K562 (cell line): ENCODE results near the gene C9orf50. TPM values are rescaled to one million over a fixed set of nuclear protein-coding genes. Genes with fewer than 3 reads are reported as not detected.

ENCODE experiments used
- ARID3A ChIP-seq: IDR thresholded peaks from 2 replicates; pipeline ENCODE4 v1.6.1; 2012; ENCODE audit warnings: low read depth, low read length, improper control_type of control experiment, borderline replicate concordance
- ARID3B ChIP-seq: fragments of 250-450 bp; sonication (Bioruptor Pico); IDR thresholded peaks from 2 replicates; pipeline ENCODE4 v1.4.0; 2020; ENCODE audit warnings: borderline replicate concordance
- ATF3 ChIP-seq, 2 experiments: fragments of 450-650 bp in 1 of 2; sonication (generic) in 1 of 2; formaldehyde crosslinking in 1 of 2; IDR thresholded peaks in 1 of 2; conservative IDR thresholded peaks in 1 of 2; 2 replicates each; pipeline versions ENCODE4 v1.6.1 to v1.8.1; 2016 to 2023; ENCODE audit warnings: mild to moderate bottlenecking in 2 of 2, moderate library complexity in 2 of 2, inconsistent platforms in 1 of 2, missing genetic modification reagents in 1 of 2
- ELK3 ChIP-seq: fragments of 450-650 bp; formaldehyde crosslinking; IDR thresholded peaks from 2 replicates; pipeline ENCODE4 v1.4.0; 2020; ENCODE audit warnings: mild to moderate bottlenecking
- HDAC1 ChIP-seq, 2 experiments: fragments of 450-650 bp; IDR thresholded peaks; 2 replicates each; pipeline ENCODE4 v1.6.1; 2016 to 2017; ENCODE audit warnings: inconsistent platforms in 1 of 2, mild to moderate bottlenecking in 1 of 2, moderate library complexity in 1 of 2
- JUND ChIP-seq, 2 experiments: IDR thresholded peaks; 2 replicates in 1 of 2; 3 replicates in 1 of 2; pipeline ENCODE4 v1.6.1; 2011; ENCODE audit warnings: borderline replicate concordance in 2 of 2, low read depth in 2 of 2, low read length in 2 of 2, improper control_type of control experiment in 1 of 2, missing biosample characterization in 1 of 2, missing genetic modification characterization in 1 of 2, missing genetic modification reagents in 1 of 2
- RBM14 ChIP-seq: fragments of 200-400 bp; formaldehyde crosslinking; IDR thresholded peaks from 2 replicates; pipeline ENCODE4 v1.6.1; 2018; ENCODE audit warnings: low read depth, mild to moderate bottlenecking, low read length, moderate library complexity, borderline replicate concordance; ENCODE audit not compliant: insufficient read depth
- SAP30 ChIP-seq: fragments of 200-600 bp; sonication (generic); IDR thresholded peaks from 2 replicates; pipeline ENCODE4 v1.6.1; 2012; ENCODE audit warnings: borderline replicate concordance, low read depth, mild to moderate bottlenecking, moderate library complexity, low read length, control low read depth, inconsistent platforms; ENCODE audit not compliant: insufficient read depth, poor library complexity, severe bottlenecking
- ZFX ChIP-seq: sonication (generic); formaldehyde crosslinking; IDR thresholded peaks from 2 replicates; pipeline ENCODE4 v1.8.0; 2022; ENCODE audit warnings: mild to moderate bottlenecking, missing genetic modification reagents, moderate library complexity
- ZNF263 ChIP-seq: sonication (generic); formaldehyde crosslinking; IDR thresholded peaks from 2 replicates; pipeline ENCODE4 v1.8.0; 2022; ENCODE audit warnings: mild to moderate bottlenecking, missing genetic modification reagents, borderline replicate concordance
- ZNF740 ChIP-seq, 3 experiments: fragments of 200-800 bp in 1 of 3; sonication (Bioruptor generic) in 1 of 3; sonication (generic) in 1 of 3; formaldehyde crosslinking in 1 of 3; IDR thresholded peaks; 2 replicates each; pipeline versions ENCODE4 v1.6.1 to v1.8.0; 2016 to 2022; ENCODE audit warnings: mild to moderate bottlenecking in 2 of 3, missing compliant biosample characterization in 2 of 3, missing genetic modification characterization in 2 of 3, missing genetic modification reagents in 1 of 3
- ZNF778 ChIP-seq: fragments of 450-650 bp; formaldehyde crosslinking; IDR thresholded peaks from 2 replicates; pipeline ENCODE4 v1.4.0; 2020; ENCODE audit warnings: mild to moderate bottlenecking, moderate library complexity
- polyA plus RNA-seq, 8 experiments: library from polyadenylated mRNA; depleted of rRNA in 4 of 8; stranded (reverse) in 5 of 8; unstranded in 3 of 8; fragments of >200 nt; fragmentation: Nextera tagmentation in 2 of 8; fragmentation: Illumina TruSeq in 1 of 8; extraction: Ambion mirVana in 2 of 8; extraction: Trizol in 1 of 8; gene quantifications; 2 replicates each; pipeline versions ENCODE4 v1.2.1 to v1.2.3, GENCODE V29; 2011 to 2014; ENCODE audit warnings: inconsistent platforms in 1 of 8, missing spikeins in 1 of 8
- total RNA-seq, 7 experiments: library from RNA; depleted of rRNA in 6 of 7; stranded (reverse); fragments of >200 nt in 6 of 7; fragmentation: Illumina TruSeq in 2 of 7; extraction: Trizol in 2 of 7; gene quantifications; 2 replicates each; pipeline versions ENCODE4 v1.2.1 to v1.2.3, GENCODE V29; 2011 to 2021; ENCODE audit warnings: low replicate concordance in 1 of 7
- TF ChIP-seq, protein P1 (sequence below): sonication (generic); formaldehyde crosslinking; IDR thresholded peaks from 2 replicates; pipeline ENCODE4 v1.5.0; 2020; ENCODE audit warnings: missing genetic modification reagents
- TF ChIP-seq, protein P2 (sequence below): fragments of 450-650 bp; formaldehyde crosslinking; IDR thresholded peaks from 2 replicates; pipeline ENCODE4 v1.4.0; 2020; ENCODE audit warnings: mild to moderate bottlenecking, moderate library complexity

The C9orf50 gene
- total and polyA plus RNA-seq, 9 of the 15 experiments (the other 6 are each of a cell fraction or from before 2014, with no cell fraction given) = not detected

- TF ChIP-seq ELK3 = no peak
- no peak for TF ChIP-seq RBM14
- peak in 1 of 2 experiments; percentile 73; a peak in 2 of 4 replicates for TF ChIP-seq HDAC1 (IDR thresholded peaks at IDR 0.05)
- no peak for TF ChIP-seq SAP30
- no peak for TF ChIP-seq ARID3A
- TF ChIP-seq JUND (IDR thresholded peaks at IDR 0.05; ENCODE audit: borderline replicate concordance, low read depth, low read length) = no peak
- no peak for TF ChIP-seq JUND (tag; IDR thresholded peaks at IDR 0.05; ENCODE audit: borderline replicate concordance, low read depth, low read length)
- TF ChIP-seq, protein P1, sequence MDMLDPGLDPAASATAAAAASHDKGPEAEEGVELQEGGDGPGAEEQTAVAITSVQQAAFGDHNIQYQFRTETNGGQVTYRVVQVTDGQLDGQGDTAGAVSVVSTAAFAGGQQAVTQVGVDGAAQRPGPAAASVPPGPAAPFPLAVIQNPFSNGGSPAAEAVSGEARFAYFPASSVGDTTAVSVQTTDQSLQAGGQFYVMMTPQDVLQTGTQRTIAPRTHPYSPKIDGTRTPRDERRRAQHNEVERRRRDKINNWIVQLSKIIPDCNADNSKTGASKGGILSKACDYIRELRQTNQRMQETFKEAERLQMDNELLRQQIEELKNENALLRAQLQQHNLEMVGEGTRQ (CRISPR knock-in tag) = no peak
- no peak for TF ChIP-seq ARID3B
- 0 out of 2 replicates have a peak, but pooled peaks have one; percentile 52 for TF ChIP-seq ZNF740 (CRISPR knock-in tag; IDR thresholded peaks at IDR 0.05)
- no peak for TF ChIP-seq ZNF740 (tag; IDR thresholded peaks at IDR 0.05)
- TF ChIP-seq ZNF778 (CRISPR knock-in tag) = no peak
- TF ChIP-seq ATF3 (IDR thresholded peaks at IDR 0.05) = no peak
- TF ChIP-seq ATF3 (CRISPR knock-in tag; conservative IDR thresholded peaks at IDR 0.05) = no peak
- peak; percentile 75 for TF ChIP-seq ZNF263 (CRISPR knock-in tag)
- peak; percentile 48; the same call in 1 of the 2 replicates for TF ChIP-seq ZFX (CRISPR knock-in tag)
- TF ChIP-seq, protein P2, sequence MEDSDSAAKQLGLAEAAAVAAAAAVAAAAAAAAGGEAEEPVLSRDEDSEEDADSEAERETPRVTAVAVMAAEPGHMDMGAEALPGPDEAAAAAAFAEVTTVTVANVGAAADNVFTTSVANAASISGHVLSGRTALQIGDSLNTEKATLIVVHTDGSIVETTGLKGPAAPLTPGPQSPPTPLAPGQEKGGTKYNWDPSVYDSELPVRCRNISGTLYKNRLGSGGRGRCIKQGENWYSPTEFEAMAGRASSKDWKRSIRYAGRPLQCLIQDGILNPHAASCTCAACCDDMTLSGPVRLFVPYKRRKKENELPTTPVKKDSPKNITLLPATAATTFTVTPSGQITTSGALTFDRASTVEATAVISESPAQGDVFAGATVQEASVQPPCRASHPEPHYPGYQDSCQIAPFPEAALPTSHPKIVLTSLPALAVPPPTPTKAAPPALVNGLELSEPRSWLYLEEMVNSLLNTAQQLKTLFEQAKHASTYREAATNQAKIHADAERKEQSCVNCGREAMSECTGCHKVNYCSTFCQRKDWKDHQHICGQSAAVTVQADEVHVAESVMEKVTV (CRISPR knock-in tag) = no peak
These were observed 11.3 kb downstream of the C9orf50 start (continued) for GRCh38 chr9:129609486-129610212.
